ENCODE data around the gene RPRD2. TPM values are rescaled to one million over a fixed set of nuclear protein-coding genes. Genes with fewer than 3 reads are reported as not detected.

RPRD2 gene
- total RNA-seq, 1 experiment from 2014 or later, result 26.7 TPM

- Histone ChIP-seq H3K9ac (ENCODE audit: low read length) (peak overlapping the region; percentile 64), H4K20me1 (ENCODE audit: insufficient read depth) (no peaks in the 10 kb centered on the region), H3K4me2 (ENCODE audit: low read length) (peak overlapping the region; percentile 87), H2AFZ (ENCODE audit: low read depth, low read length, poor library complexity, severe bottlenecking) (no peak overlapping the region), H3K36me3 (ENCODE audit: control insufficient read depth in 1 of 2, insufficient read depth in 2 of 2, low read length in 2 of 2) (no peaks in the 10 kb centered on the region), H3K9me3 (ENCODE audit: control insufficient read depth in 1 of 2, insufficient read depth in 1 of 2, low read depth in 1 of 2, low read length in 2 of 2) (no peaks in the 10 kb centered on the region), H3K4me1 (ENCODE audit: control insufficient read depth in 1 of 2, insufficient read depth in 2 of 2, low read length in 2 of 2) (peaks cover 10 to 23% of the 10 kb centered on the region in 2 experiments), H3K4me3 (replicated peaks in 1 of 2; ENCODE audit: low read depth in 1 of 2, low read length in 2 of 2) (peak overlapping the region; percentile 63 to 67), H3K9me2 (ENCODE audit: insufficient read depth) (no peaks in the 10 kb centered on the region), H3K27ac (ENCODE audit: low read depth, low read length) (peak overlapping the region; percentile 56), H3K27me3 (ENCODE audit: insufficient read depth, low read length) (no peaks in the 10 kb centered on the region), H3K79me2 (ENCODE audit: insufficient read depth, low read length) (no peaks in the 10 kb centered on the region)
- ChIA-PET RAD21 (ENCODE audit: low non-redundant PET in 1 of 2, low total read pairs in 2 of 2, uncharacterized antibody in 2 of 2, unreplicated experiment in 2 of 2) (no interaction called here), POLR2A (interaction anchor here (1.1 to 1.8 kb wide), 3 partner anchors 12 to 17 kb away, joined by 4 to 5 read pairs (median 4); no protein-coding TSS in a partner anchor), CTCF (interaction anchor here (0.6 to 2.3 kb wide), 5 partner anchors 16 to 479 kb away, joined by 3 to 19 read pairs (median 7); no protein-coding TSS in a partner anchor)
- no peak for DNase-seq (ENCODE audit: low read depth, low spot score)
- TF ChIP-seq ZBTB33 (IDR thresholded peaks at IDR 0.05; ENCODE audit: extremely low read depth, insufficient replicate concordance, low read length) (no peak), POLR2A (IDR thresholded peaks at IDR 0.05; ENCODE audit: borderline replicate concordance, extremely low read depth, insufficient read depth, insufficient read length) (no peak), ZNF274 (IDR thresholded peaks at IDR 0.05; ENCODE audit: low read depth, low read length) (no peak), EZH2phosphoT487 (IDR thresholded peaks at IDR 0.05; ENCODE audit: borderline replicate concordance) (no peak), SIN3A (IDR thresholded peaks at IDR 0.05; ENCODE audit: low read depth) (no peak), MAX (IDR thresholded peaks at IDR 0.05) (no peak), ZFX (IDR thresholded peaks at IDR 0.05) (no peak; the same call in 1 of the 2 replicates), ATF3 (IDR thresholded peaks at IDR 0.05) (no peak), ELF1 (IDR thresholded peaks at IDR 0.05; ENCODE audit: borderline replicate concordance, low read depth) (no peak), EGR1 (IDR thresholded peaks at IDR 0.05; ENCODE audit: low read depth) (no peak), POLR2AphosphoS5 (IDR thresholded peaks at IDR 0.05; ENCODE audit: low read depth, low read length) (no peak), YY1 (IDR thresholded peaks at IDR 0.05; ENCODE audit: extremely low read depth, insufficient replicate concordance, low read depth, low read length) (no peak), SRF (IDR thresholded peaks at IDR 0.05; ENCODE audit: low read depth) (no peak), JUND (IDR thresholded peaks at IDR 0.05) (no peak), REST (IDR thresholded peaks at IDR 0.05; ENCODE audit: low read depth) (no peak), CBX3 (IDR thresholded peaks at IDR 0.05; ENCODE audit: low read depth) (no peak), TCF7L2 (IDR thresholded peaks at IDR 0.05; ENCODE audit: borderline replicate concordance, extremely low read depth, insufficient read depth, insufficient read length) (no peak), CTCF (IDR thresholded peaks at IDR 0.05 in 2 of 3, conservative IDR thresholded peaks at IDR 0.05 in 1 of 3; ENCODE audit: borderline replicate concordance in 1 of 3, insufficient read depth in 1 of 3, low read depth in 2 of 3, low read length in 2 of 3) (no peak), EZH2 (IDR thresholded peaks at IDR 0.05) (no peak)
- BruUV-seq (replicated peaks), result TSS peak; percentile 43
- intact Hi-C loops (cut with micrococcal nuclease), result no loop called here
- ATAC-seq, result peak; percentile 22
Measured at GRCh38 chr1:150516050-150516591, 152.2 kb downstream of the RPRD2 start.
